ENCODE results near the gene FIZ1. TPM values are rescaled to one million over a fixed set of nuclear protein-coding genes. Genes with fewer than 3 reads are reported as not detected.
A peak's percentile ranks its signal among the peaks of the same experiment; 100 is the strongest.

The FIZ1 gene
- total and polyA plus RNA-seq, 4 donors, result 2.8 to 13.2 (median 12.7) TPM

- ATAC-seq (ENCODE audit: low FRiP score) (no peak), DNase-seq (no peak)
- Histone ChIP-seq H3K4me3 (ENCODE audit: low read length in 2 of 2) (no peak overlapping the region), H3K9me3 (ENCODE audit: control insufficient read depth, low read length) (no peaks in the 10 kb centered on the region), H3K4me1 (ENCODE audit: control insufficient read depth in 1 of 2, insufficient read depth in 2 of 2, low read length in 2 of 2) (no peaks in the 10 kb centered on the region), H3K27ac (ENCODE audit: low read depth in 1 of 2, low read length in 2 of 2) (no peak overlapping the region), H3K27me3 (ENCODE audit: control insufficient read depth in 1 of 2, insufficient read depth in 2 of 2, low read length in 1 of 2) (no peaks in the 10 kb centered on the region), H3K36me3 (ENCODE audit: control insufficient read depth in 1 of 2, insufficient read depth in 2 of 2, low read length in 1 of 2) (peaks cover 0 to 6% of the 10 kb centered on the region in 2 donors)
- WGBS, 2 donors, result 68 to 70% methylated on average over 15 of the region's 15 CpGs
- intact Hi-C loops (cut with DNase I), result no loop called here
Observed at GRCh38 chr19:55611300-55611982, 12.1 kb upstream of the FIZ1 start.

GRCh38 chr19:55609326-55609725, 10.0 kb upstream of the FIZ1 start:
- 95% methylated on average over 5 of the region's 5 CpGs for WGBS, 2 donors
- Histone ChIP-seq H3K27ac (ENCODE audit: low read depth in 1 of 2, low read length in 2 of 2) (no peak overlapping the region), H3K4me1 (ENCODE audit: control insufficient read depth in 1 of 2, insufficient read depth in 2 of 2, low read length in 2 of 2) (no peaks in the 10 kb centered on the region), H3K27me3 (ENCODE audit: control insufficient read depth in 1 of 2, insufficient read depth in 2 of 2, low read length in 1 of 2) (no peaks in the 10 kb centered on the region), H3K9me3 (ENCODE audit: control insufficient read depth, low read length) (no peaks in the 10 kb centered on the region), H3K4me3 (ENCODE audit: low read length in 2 of 2) (no peak overlapping the region), H3K36me3 (ENCODE audit: control insufficient read depth in 1 of 2, insufficient read depth in 2 of 2, low read length in 1 of 2) (peaks cover 0 to 1% of the 10 kb centered on the region in 2 donors)
- ATAC-seq (ENCODE audit: low FRiP score), result no peak
- no peak for DNase-seq
- intact Hi-C loops (cut with DNase I), result loop anchor here in 1 of 2 donors (5.0 kb wide), 1 partner anchor 92 kb away; no protein-coding TSS in a partner anchor

GRCh38 chr19:55606817-55607216, 7.5 kb upstream of the FIZ1 start:
- Histone ChIP-seq H3K4me1 (ENCODE audit: control insufficient read depth in 1 of 2, insufficient read depth in 2 of 2, low read length in 2 of 2) (no peaks in the 10 kb centered on the region), H3K9me3 (ENCODE audit: control insufficient read depth, low read length) (no peaks in the 10 kb centered on the region), H3K27ac (ENCODE audit: low read depth in 1 of 2, low read length in 2 of 2) (no peak overlapping the region), H3K4me3 (ENCODE audit: low read length in 2 of 2) (no peak overlapping the region), H3K36me3 (ENCODE audit: control insufficient read depth in 1 of 2, insufficient read depth in 2 of 2, low read length in 1 of 2) (peaks cover 0 to 1% of the 10 kb centered on the region in 2 donors), H3K27me3 (ENCODE audit: control insufficient read depth in 1 of 2, insufficient read depth in 2 of 2, low read length in 1 of 2) (no peaks in the 10 kb centered on the region)
- intact Hi-C loops (cut with DNase I), result loop anchor here (1.0 to 5.0 kb wide), 2 partner anchors 90 to 91 kb away; no protein-coding TSS in a partner anchor
- DNase-seq (no peak), ATAC-seq (ENCODE audit: low FRiP score) (no peak)
- WGBS, 2 donors, result 76 to 77% methylated on average over 9 of the region's 9 CpGs

- no peaks in the 10 kb centered on the region for H3K9me3 ChIP-seq (ENCODE audit: control insufficient read depth, low read length)
- ATAC-seq (ENCODE audit: low FRiP score) (no peak), DNase-seq (no peak)
- intact Hi-C loops (cut with DNase I), result loop anchor here (1.0 to 5.0 kb wide), 2 partner anchors 89 to 90 kb away; no protein-coding TSS in a partner anchor
- WGBS, 2 donors, result 18 to 20% methylated on average over 12 of the region's 12 CpGs
- H3K36me3 ChIP-seq (ENCODE audit: control insufficient read depth in 1 of 2, insufficient read depth in 2 of 2, low read length in 1 of 2), result peaks cover 0 to 1% of the 10 kb centered on the region in 2 donors
- H3K27me3 ChIP-seq (ENCODE audit: control insufficient read depth in 1 of 2, insufficient read depth in 2 of 2, low read length in 1 of 2), result no peaks in the 10 kb centered on the region
- H3K4me1 ChIP-seq (ENCODE audit: control insufficient read depth in 1 of 2, insufficient read depth in 2 of 2, low read length in 2 of 2), result no peaks in the 10 kb centered on the region
- H3K4me3 ChIP-seq (ENCODE audit: low read length in 2 of 2), result peak overlapping the region in 1 of 2 donors; percentile 69
- H3K27ac ChIP-seq (ENCODE audit: low read depth in 1 of 2, low read length in 2 of 2), result peak overlapping the region in 1 of 2 donors; percentile 20
Observed at GRCh38 chr19:55606471-55606787, 7.1 kb upstream of the FIZ1 start.

GRCh38 chr19:55605637-55606470, 6.5 kb upstream of the FIZ1 start, which contains the start of gene ZNF865:
Gene ZNF865 (plus strand): TSS chr19:55605647. CDS start chr19:55613619, 7,972 bp downstream.
- Histone ChIP-seq H3K4me3 (ENCODE audit: low read length in 2 of 2) (peak within 1 kb of the TSS; percentile 69 to 81), H3K36me3 (ENCODE audit: control insufficient read depth in 1 of 2, insufficient read depth in 2 of 2, low read length in 1 of 2) (peaks cover 0 to 1% of the 10 kb centered on the region in 2 donors), H3K9me3 (ENCODE audit: control insufficient read depth, low read length) (no peaks in the 10 kb centered on the region), H3K4me1 (ENCODE audit: control insufficient read depth in 1 of 2, insufficient read depth in 2 of 2, low read length in 2 of 2) (no peaks in the 10 kb centered on the region), H3K27ac (ENCODE audit: low read depth in 1 of 2, low read length in 2 of 2) (peak within 1 kb of the TSS; percentile 67 to 77), H3K27me3 (ENCODE audit: control insufficient read depth in 1 of 2, insufficient read depth in 2 of 2, low read length in 1 of 2) (no peaks in the 10 kb centered on the region)
- DNase-seq, result peak; percentile 76 to 90
- intact Hi-C loops (cut with DNase I), result loop anchor here (1.0 to 5.0 kb wide), 2 partner anchors 89 to 90 kb away; no protein-coding TSS in a partner anchor
- 1% methylated on average over 33 to 44 of the region's 44 CpGs for WGBS, 2 donors
- peak; percentile 58 for ATAC-seq (ENCODE audit: low FRiP score)

GRCh38 chr19:55605207-55605636, 5.9 kb upstream of the FIZ1 start:
- no peaks in the 10 kb centered on the region for H3K27me3 ChIP-seq (ENCODE audit: control insufficient read depth in 1 of 2, insufficient read depth in 2 of 2, low read length in 1 of 2)
- H3K36me3 ChIP-seq (ENCODE audit: control insufficient read depth in 1 of 2, insufficient read depth in 2 of 2, low read length in 1 of 2), result peaks cover 0 to 1% of the 10 kb centered on the region in 2 donors
- ATAC-seq (ENCODE audit: low FRiP score), result peak; percentile 91
- peak overlapping the region; percentile 69 to 81 for H3K4me3 ChIP-seq (ENCODE audit: low read length in 2 of 2)
- H3K9me3 ChIP-seq (ENCODE audit: control insufficient read depth, low read length), result no peaks in the 10 kb centered on the region
- 1% methylated on average over 29 to 43 of the region's 43 CpGs for WGBS, 2 donors
- peak; percentile 99 to 100 for DNase-seq
- intact Hi-C loops (cut with DNase I), result loop anchor here in 1 of 2 donors (5.0 kb wide), 1 partner anchor 88 kb away; no protein-coding TSS in a partner anchor
- peak overlapping the region in 1 of 2 donors; percentile 77 for H3K27ac ChIP-seq (ENCODE audit: low read depth in 1 of 2, low read length in 2 of 2)
- H3K4me1 ChIP-seq (ENCODE audit: control insufficient read depth in 1 of 2, insufficient read depth in 2 of 2, low read length in 2 of 2), result no peaks in the 10 kb centered on the region

GRCh38 chr19:55603581-55604292, 4.4 kb upstream of the FIZ1 start:
- WGBS, 2 donors, result 69 to 70% methylated on average over 22 of the region's 22 CpGs
- H3K27ac ChIP-seq (ENCODE audit: low read depth in 1 of 2, low read length in 2 of 2), result no peak overlapping the region

GRCh38 chr19:55603115-55603514, 3.8 kb upstream of the FIZ1 start:
- intact Hi-C loops (cut with DNase I), result no loop called here
- ATAC-seq (ENCODE audit: low FRiP score) (no peak), DNase-seq (no peak)
- no peaks in the 10 kb centered on the region for H3K27me3 ChIP-seq (ENCODE audit: control insufficient read depth in 1 of 2, insufficient read depth in 2 of 2, low read length in 1 of 2)
- 86 to 87% methylated on average over 21 of the region's 21 CpGs for WGBS, 2 donors
- no peak overlapping the region for H3K4me3 ChIP-seq (ENCODE audit: low read length in 2 of 2)
- H3K27ac ChIP-seq (ENCODE audit: low read depth in 1 of 2, low read length in 2 of 2), result no peak overlapping the region
- no peaks in the 10 kb centered on the region for H3K9me3 ChIP-seq (ENCODE audit: control insufficient read depth, low read length)
- H3K4me1 ChIP-seq (ENCODE audit: control insufficient read depth in 1 of 2, insufficient read depth in 2 of 2, low read length in 2 of 2), result no peaks in the 10 kb centered on the region
- no peaks in the 10 kb centered on the region for H3K36me3 ChIP-seq (ENCODE audit: control insufficient read depth in 1 of 2, insufficient read depth in 2 of 2, low read length in 1 of 2)

More at GRCh38 chr19:55603581-55604292, 4.4 kb upstream of the FIZ1 start:
- H3K27me3 ChIP-seq (ENCODE audit: control insufficient read depth in 1 of 2, insufficient read depth in 2 of 2, low read length in 1 of 2), result no peaks in the 10 kb centered on the region
- no peak overlapping the region for H3K4me3 ChIP-seq (ENCODE audit: low read length in 2 of 2)
- no peaks in the 10 kb centered on the region for H3K9me3 ChIP-seq (ENCODE audit: control insufficient read depth, low read length)
- DNase-seq, result no peak
- H3K4me1 ChIP-seq (ENCODE audit: control insufficient read depth in 1 of 2, insufficient read depth in 2 of 2, low read length in 2 of 2), result no peaks in the 10 kb centered on the region
- no peaks in the 10 kb centered on the region for H3K36me3 ChIP-seq (ENCODE audit: control insufficient read depth in 1 of 2, insufficient read depth in 2 of 2, low read length in 1 of 2)
- intact Hi-C loops (cut with DNase I), result no loop called here
- no peak for ATAC-seq (ENCODE audit: low FRiP score)

Data from aorta (tissue), 5 donors.